Measurements from ENCODE around the gene LYSMD4. TPM values are rescaled to one million over a fixed set of nuclear protein-coding genes. Genes with fewer than 3 reads are reported as not detected.

Gene LYSMD4
- total RNA-seq, 4 donors from 2014 or later = 5.7 to 12.6 (median 8.6) TPM

- TF ChIP-seq CTCF (IDR thresholded peaks at IDR 0.05; ENCODE audit: low read depth) = no peak
Measured at GRCh38 chr15:99709243-99709986, 23.8 kb downstream of the LYSMD4 start.

- no peak for TF ChIP-seq CTCF (IDR thresholded peaks at IDR 0.05; ENCODE audit: low read depth)
Measured at GRCh38 chr15:99708563-99708962, 24.7 kb downstream of the LYSMD4 start.

- no peak for TF ChIP-seq CTCF (IDR thresholded peaks at IDR 0.05; ENCODE audit: low read depth)
Measured at GRCh38 chr15:99707473-99708270, 25.6 kb downstream of the LYSMD4 start.

- no peak for TF ChIP-seq CTCF (IDR thresholded peaks at IDR 0.05; ENCODE audit: low read depth)
Measured at GRCh38 chr15:99706557-99707303, 26.5 kb downstream of the LYSMD4 start.

GRCh38 chr15:99704444-99704838 lies 28.8 kb downstream of the LYSMD4 start:
- no peak for TF ChIP-seq CTCF (IDR thresholded peaks at IDR 0.05; ENCODE audit: low read depth)

- no peak for TF ChIP-seq CTCF (IDR thresholded peaks at IDR 0.05; ENCODE audit: low read depth)
Measured at GRCh38 chr15:99703603-99704443, 29.4 kb downstream of the LYSMD4 start.
